HG02938 (cell line): ENCODE results near the gene MARK3.
A peak's percentile ranks its signal among the peaks of the same experiment; 100 is the strongest.

Source experiments
- ATAC-seq: cut with Tn5 transposase; IDR thresholded peaks from one replicate; pipeline ENCODE4 v1.9.1; 2021; ENCODE audit warnings: mild to moderate bottlenecking, moderate library complexity; ENCODE audit not compliant: unreplicated experiment

The MARK3 gene

DNA sequence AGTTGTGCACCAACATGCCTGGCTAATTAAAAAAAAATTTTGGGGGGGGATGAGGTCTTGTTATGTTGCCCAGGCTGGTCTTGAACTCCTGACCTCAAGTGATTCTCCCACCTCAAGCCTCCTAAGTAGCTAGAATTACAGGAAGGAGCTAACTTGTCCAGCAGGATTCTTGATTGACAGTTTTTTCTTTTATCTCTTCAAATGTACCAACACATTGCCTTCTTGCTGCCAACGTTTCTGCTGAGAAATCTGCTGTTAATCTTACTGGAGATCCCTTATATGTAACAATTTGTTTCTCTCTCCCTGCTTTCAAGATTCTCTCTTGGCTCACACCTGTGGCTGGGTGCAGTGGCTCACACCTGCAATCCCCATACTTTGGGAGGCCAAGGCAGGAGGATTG lies 22.4 kb upstream of the MARK3 start:
- ATAC-seq = no peak

- no peak for ATAC-seq
Measured at GRCh38 chr14:103366741-103367140, 18.5 kb upstream of the MARK3 start.

GRCh38 chr14:103367995-103368394 lies 17.2 kb upstream of the MARK3 start:
- no peak for ATAC-seq

- ATAC-seq = no peak
Measured at GRCh38 chr14:103370087-103370486, 15.1 kb upstream of the MARK3 start.

DNA sequence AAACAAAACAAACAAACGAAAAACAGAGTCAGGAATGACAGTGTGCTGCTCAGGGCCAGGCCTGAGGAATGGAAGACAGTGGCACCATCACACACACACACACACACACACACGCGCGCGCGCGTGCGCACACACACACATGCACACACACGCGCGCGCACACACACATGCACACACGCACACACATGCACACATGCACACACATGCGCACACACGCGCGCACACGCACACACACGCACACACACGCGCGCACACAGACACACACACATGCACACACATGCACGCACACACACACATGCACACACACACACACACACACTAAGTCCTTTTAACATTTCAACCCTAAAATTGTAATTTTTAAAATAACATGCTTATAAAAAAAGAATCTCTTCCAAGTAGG lies 13.2 kb upstream of the MARK3 start:
- no peak for ATAC-seq

DNA sequence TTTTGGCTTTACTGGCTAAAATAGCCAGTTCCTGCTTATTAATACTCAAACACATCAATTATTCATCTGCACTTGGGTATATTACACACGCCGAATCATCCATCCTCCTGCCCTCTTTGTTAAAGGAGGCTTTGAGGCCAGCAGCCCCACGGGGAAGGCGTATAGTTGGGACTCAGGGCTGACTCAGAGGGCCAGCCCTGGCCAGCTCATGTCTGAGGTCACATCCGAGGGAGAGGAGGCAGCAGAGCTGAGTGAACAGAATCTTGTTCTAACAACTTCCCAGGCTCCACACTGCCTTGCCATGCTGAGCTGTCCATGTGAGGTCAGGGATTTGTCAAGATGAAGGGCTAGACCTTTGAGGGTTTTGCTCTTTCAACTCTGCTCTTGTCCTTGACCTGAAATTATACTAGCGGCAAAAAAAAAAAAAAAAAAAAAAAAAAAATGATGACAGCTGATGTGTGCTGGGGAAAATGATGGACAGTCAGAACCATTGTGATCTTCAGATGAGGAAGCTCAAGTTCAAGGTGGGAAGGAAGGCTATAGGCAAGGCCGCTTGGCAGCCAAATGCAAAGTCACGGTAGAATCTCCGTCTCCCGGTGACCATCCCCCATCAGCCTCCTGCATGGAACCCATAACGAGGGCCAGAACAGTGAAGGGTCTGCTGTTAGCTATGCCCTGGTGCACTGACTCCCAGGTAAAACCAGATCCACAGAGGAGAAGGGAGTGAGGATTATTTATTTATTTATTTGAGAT lies 12.5 kb upstream of the MARK3 start:
- no peak for ATAC-seq

DNA sequence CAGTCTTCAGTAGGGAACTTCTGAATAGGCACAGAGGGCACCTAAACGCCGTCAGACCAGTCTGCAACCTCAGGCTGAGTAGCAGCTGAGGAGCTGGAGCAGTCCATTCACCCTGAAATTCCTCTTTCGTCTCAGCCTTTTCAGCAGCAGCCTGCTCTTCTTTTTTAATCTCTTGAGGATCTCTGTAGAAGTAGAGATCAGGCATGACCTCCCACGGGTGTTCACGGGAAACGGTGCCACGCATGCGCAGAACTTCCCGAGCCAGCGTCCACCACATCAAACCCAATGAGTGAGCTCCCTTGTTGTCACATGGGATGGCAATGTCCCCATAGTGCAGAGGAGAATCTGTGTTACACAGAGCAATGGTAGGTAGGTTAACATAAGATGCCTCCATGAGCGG lies 11.1 kb upstream of the MARK3 start:
- no peak for ATAC-seq

DNA sequence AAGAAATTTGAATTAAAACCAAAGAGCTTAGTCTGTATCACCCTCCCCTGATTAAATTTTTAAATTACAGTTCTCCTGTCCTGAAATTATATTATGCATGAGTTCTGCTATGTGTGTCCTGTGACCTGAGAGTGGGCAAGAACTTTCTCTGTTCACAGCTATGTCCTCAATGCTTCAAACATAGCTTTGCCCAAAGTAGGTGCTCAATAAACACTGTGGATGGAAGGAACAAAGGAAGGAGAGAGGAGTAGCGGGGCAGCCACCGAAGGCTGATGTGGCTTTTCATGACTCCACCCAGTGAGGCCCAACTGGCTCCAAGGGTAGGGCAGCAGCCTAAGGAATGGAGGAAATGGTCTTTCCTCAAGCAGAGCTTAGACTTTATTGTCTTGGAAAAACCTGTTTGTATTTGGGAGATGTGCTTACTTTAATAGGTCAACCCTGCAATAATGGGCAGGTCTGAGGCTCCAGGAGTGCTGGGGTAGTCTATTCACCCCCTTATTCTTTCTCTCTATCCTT lies 7.6 kb upstream of the MARK3 start:
- no peak for ATAC-seq

GRCh38 chr14:103378038-103378854 lies 7.0 kb upstream of the MARK3 start:
- no peak for ATAC-seq

DNA sequence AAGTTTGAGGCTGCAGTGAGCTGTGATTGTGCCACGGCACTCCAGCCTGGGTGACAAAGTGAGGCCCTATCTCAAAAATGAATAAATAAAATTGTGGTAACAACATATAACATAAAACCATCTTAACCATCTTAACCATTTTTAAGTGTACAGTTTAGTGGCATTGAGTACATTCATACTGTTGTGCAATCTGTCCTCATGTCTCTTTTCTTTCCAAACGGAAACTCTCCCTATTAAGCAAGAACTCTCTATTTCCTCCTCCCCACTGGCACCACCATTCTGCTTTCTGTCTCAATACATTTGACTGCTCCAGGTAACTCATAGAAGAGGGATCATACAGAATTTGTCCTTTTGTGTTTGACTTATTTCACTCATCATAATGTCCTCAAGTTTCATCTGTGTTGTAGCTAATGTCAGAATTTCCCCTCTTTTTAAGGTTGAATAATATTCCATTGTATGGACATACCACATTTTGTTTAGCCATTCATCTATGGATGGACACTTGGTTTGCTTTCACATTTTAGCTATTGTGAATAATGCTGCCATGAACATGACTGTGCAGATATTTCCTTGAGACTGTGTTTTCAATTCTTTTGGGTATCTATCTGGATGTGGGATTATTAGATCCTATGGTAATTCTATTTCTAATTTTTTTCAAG lies 4.4 kb upstream of the MARK3 start:
- no peak for ATAC-seq

- no peak for ATAC-seq
Measured at GRCh38 chr14:103382376-103382775, 2.8 kb upstream of the MARK3 start.

GRCh38 chr14:103384450-103385151 lies 614 bp upstream of the MARK3 start:
- ATAC-seq = peak; percentile 19

DNA sequence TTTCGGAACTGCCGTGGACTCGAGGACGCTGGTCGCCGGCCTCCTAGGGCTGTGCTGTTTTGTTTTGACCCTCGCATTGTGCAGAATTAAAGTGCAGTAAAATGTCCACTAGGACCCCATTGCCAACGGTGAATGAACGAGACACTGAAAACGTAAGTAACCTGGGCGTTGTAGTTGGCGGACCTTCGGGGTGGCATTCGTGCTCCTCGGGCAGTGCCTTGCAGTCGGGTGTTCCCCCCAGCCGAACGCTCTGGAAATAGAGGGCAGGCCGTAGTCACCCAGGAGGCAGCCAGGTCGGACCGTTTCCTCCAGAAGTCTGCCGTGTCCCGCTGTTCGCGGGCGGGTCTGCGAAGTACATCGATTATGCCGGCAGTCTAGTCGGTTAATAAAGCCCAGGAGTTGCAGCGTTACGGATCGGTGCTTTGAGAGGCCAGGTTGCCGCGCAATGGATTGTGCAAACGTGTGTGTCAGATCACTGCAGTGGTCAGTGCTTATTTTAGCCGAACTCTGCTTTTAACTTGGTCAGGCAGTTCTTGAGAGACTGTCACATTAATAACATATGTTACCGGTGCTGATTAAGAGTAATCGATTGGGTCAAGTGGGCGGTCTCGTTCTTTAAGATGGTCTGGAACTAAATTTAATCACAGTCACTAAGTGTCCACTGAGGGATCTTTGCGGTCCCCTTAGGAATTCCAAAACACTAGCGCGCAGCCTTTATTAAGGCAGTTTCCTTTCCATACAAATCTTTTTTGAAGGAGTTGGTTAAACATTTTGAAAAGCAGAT lies 906 bp downstream of the MARK3 start:
- peak; percentile 2 for ATAC-seq

- no peak for ATAC-seq
Measured at GRCh38 chr14:103386713-103387329, 1.6 kb downstream of the MARK3 start.

DNA sequence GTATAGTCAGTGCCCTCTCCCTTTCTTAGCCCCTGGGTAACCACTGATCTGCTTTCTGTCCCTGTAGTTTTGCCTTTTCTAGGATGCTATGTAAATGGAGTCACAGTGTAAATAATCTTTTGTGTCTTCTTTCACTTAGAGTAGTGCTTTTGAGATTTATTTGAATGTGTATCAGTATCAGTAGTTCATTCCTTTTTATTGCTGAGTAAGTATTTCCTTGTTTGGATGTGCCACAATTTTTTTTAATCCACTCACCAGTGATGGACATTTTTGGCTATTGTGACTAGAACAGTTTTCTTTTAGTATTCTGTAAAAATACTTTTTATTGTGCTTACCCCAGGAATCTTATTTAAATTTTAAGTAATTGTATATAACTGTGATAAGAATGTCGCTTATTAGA lies 3.4 kb downstream of the MARK3 start:
- ATAC-seq = no peak

DNA sequence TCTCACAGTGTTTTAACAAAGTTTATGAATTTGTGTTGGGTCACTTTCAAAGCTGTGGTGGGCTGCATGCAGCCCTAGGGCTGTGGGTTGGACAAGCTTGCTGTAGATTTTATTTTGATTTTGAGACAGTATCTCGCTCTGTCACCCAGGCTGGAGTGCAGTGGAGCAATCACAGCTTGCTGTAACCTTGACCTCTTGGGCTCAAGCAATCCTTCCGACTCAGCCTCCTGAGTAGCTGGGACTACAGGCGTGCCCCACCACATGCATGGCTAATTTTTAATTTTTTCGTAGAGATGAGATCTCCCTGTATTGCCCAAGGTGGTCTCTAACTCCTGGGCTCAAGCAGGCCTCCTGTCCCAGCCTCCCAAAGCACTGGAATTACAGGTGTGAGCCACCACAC lies 5.4 kb downstream of the MARK3 start:
- no peak for ATAC-seq

GRCh38 chr14:103391048-103391447 lies 5.8 kb downstream of the MARK3 start:
- no peak for ATAC-seq

- no peak for ATAC-seq
Measured at GRCh38 chr14:103392106-103392505, 6.9 kb downstream of the MARK3 start.

GRCh38 chr14:103392572-103392971 lies 7.4 kb downstream of the MARK3 start:
- ATAC-seq = no peak

DNA sequence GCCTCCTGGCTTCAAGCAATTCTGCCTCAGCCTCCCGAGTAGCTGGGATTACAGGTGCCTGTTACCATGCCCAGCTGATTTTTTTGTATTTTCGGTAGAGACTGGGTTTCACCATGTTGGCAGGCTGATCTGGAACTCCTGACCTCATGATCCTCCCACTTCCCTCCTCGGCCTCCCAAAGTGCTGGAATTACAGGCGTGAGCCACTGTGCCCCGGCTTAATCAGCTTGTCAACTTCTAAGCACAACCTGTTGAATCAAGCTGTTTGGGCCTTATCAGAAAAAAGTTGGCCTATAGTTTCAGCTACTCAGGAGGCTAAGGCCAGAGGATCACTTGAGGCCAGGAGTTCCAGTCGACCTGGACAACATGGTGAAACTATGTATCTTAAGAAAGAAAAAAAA lies 7.9 kb downstream of the MARK3 start:
- ATAC-seq = no peak
